Ureter (tissue), 1 donor: ENCODE data around the gene CDH13. TPM values are rescaled to one million over a fixed set of nuclear protein-coding genes. Genes with fewer than 3 reads are reported as not detected.

Experiments used
- DNase-seq: peaks from one replicate; pipeline ENCODE4 v3.0.0-alpha.2; 2020; ENCODE audit warnings: low spot score
- total RNA-seq: library from RNA; stranded (reverse); gene quantifications from one replicate; pipeline ENCODE4 v1.2.4, GENCODE V29; 2023
- donor health status: DM: yes; HTN: yes; CAD: no.

The CDH13 gene
- total RNA-seq, 1 donor from 2014 or later, result 5.9 TPM

DNA sequence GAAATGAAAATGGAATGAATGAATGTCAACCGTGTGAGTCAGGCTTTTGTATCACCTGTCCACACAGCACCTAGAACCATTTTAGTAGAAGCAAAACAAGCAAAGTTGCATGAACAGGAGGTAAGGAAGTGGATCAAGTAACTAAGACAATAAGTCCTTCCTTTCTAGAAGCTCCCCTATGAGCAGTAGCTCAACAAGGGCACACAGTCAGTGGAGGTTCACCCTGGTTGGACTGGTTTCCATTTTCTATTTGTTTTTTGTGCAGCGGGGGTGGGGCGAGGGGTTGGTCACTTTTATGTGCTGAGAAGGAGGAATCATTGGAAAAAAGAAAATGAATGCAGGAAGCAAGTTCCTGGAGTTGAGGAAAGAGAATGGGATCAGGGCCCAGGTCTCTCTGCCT, 1177.0 kb downstream of the CDH13 start:
- DNase-seq, result no peak

DNA sequence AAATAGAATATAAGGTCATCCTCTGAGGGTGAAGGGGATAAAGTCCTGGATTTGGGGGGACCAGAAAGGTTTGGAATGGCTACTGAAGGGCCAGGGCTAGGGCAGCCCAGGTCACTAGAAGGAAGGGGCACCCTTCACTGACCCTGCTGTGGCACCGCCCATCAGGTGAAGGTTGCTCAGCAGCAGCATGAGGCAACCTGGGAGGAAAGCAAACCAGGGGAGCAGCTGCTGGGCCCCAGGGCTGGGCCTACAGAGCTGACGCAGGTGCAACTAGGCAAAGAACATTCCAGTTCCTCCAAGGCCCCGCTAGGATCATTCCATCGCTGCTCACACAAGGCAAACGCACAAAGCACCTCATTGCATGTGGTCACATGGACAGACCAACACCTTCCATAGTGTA, 1177.6 kb downstream of the CDH13 start:
- no peak for DNase-seq

DNA sequence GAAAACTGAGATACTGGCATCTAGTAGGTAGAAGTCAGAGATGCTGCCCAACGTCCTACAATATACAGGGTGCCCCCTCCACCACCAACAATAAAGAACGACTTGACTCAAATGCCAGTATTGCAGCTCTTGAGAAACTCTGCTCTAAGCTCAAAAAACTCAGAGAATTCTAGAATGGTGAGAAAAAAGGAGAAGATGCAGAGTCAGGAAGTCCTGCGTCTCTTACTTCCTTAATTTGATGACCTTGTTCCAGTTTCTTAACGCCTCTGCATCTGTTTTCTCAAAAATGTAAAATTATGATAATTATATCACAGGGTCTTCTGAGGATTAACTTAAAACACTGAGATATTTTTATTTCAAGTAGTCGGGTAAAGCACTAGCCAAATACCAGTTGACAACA, 1179.3 kb downstream of the CDH13 start:
- DNase-seq, result no peak

DNA sequence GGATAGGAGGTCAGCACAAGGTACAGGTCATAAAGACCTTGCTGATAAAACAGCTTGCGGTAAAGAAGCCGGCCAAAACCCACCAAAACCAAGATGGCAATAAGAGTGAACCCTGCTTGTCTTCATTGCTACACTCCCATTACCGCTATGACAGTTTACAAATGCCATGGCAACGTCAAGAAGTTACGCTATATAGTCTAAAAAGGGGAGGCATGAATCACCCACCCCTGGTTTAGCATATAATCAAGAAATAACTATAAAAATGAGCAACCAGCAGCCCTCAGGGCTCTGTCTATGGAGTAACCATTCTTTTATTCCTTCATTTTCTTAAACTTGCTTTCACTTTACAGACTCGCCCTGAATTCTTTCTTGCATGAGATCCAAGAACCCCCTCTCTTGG, 1180.0 kb downstream of the CDH13 start:
- DNase-seq, result no peak

DNA sequence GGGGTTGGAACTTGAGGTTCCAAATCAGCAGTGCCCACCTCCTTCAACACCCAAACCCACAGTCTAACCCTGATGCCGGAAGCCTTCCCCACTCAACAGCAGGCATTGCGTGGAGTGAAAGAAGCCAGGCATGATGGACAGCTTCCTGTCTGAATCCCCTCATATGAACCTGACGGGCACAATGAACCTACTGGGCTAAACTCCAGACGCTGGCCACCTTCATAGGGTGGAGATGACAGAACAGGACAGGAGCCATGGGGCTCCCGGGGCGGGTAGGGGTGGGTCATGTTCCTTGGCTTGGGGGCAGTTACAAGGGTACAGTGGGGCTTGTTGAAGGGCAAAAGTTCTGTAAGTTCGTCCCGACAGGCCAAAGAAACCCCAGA, 1180.5 kb downstream of the CDH13 start:
- DNase-seq, result no peak

DNA sequence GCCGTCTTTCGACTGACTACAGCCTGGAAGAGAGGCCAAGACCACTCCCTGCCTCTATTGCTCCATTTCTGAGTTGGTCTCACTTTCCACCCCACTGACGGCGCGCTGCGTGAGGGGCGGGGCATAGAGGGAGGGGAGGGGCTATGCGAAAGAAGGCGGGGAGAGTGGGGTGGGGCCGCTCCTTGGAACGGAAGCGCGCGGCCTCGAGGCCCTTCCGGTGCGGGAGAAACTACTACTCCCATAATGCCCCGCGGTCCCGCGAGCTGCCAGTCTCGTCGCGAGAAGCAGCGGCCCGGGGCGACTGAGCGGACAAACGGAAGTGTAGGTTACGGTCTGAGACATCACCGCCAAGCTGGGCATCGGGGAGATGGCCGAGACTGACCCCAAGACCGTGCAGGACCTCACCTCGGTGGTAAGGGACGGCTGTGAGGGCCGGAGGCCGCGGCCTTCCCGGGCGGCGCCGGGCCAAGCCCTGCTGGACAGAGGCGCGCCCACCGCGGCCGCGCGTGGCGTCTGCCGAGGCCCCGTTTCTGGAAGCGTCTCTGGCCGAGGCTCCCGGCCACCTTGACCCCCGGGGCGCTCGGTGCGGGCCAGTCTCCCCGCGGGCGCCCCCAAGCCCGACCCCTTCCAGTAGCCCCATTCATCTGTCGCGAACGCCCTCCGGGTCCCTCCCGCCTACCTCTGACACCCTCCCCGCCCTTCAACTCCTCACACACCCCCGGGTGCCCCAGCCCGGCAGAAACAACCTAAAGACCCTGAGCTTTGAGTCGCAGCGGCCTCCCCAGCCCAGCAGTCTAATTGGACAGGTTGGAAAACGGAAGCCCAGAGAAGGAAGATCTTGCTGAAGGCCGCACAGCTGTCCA, 1181.2 kb downstream of the CDH13 start, which contains the start of gene HSBP1:
Gene HSBP1 (plus strand): TSS at position 269 of the 863 bp plus-strand sequence. CDS start 99 bp downstream, at position 368.
- peak; percentile 95 for DNase-seq

DNA sequence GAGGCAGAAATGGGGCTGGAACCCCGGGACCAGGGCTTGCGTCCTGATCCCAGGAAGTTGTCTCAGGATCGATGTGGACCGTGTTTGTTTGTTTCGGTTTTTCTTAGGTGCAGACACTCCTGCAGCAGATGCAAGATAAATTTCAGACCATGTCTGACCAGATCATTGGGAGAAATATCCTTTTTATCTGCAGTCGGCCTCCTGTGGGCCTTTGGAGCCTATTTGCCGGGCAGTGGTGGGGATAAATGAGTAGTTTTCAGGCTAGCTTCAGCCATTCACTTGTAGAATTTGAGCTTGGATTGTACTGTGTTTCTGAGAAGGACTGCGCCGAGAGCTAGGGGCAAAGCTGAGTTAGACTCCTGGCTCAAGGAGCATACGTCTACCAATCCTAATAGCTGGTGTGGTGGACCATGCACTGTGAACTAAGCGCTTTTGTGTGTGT, 1181.8 kb downstream of the CDH13 start:
- no peak for DNase-seq

DNA sequence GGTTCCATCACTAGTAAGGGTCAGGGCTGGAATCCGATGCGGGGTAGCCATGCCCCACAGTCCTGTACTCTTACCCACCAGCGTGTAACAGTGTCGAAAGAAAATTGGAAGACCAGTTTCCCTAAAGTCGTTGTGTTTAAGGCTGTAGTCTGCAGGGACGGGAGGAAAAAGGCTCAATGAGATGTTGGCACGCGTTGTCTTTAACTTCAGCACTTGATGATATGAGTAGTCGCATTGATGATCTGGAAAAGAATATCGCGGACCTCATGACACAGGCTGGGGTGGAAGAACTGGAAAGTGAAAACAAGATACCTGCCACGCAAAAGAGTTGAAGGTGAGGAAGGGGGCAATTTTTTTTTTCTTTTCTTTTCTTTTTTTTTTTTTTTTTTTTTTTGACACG, 1182.3 kb downstream of the CDH13 start:
- DNase-seq, result no peak

DNA sequence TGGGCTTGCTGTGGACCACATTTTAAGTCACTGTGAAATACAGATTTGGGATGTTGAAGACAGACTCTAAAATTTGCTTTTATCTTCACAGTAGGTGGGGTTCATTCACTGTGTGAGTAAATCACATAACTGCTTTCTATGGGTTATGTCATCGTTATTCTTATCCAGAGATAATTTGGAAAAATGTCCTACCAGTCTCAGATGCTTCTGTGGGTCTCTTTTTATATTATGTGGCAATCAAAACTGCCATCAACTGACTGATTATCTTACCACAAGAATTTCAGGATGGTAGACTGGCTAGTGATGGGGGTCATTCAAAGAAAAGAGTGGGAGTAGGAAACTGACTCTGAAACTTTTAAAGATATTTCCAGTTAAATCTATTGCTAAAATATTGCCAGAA, 1184.1 kb downstream of the CDH13 start:
- no peak for DNase-seq

DNA sequence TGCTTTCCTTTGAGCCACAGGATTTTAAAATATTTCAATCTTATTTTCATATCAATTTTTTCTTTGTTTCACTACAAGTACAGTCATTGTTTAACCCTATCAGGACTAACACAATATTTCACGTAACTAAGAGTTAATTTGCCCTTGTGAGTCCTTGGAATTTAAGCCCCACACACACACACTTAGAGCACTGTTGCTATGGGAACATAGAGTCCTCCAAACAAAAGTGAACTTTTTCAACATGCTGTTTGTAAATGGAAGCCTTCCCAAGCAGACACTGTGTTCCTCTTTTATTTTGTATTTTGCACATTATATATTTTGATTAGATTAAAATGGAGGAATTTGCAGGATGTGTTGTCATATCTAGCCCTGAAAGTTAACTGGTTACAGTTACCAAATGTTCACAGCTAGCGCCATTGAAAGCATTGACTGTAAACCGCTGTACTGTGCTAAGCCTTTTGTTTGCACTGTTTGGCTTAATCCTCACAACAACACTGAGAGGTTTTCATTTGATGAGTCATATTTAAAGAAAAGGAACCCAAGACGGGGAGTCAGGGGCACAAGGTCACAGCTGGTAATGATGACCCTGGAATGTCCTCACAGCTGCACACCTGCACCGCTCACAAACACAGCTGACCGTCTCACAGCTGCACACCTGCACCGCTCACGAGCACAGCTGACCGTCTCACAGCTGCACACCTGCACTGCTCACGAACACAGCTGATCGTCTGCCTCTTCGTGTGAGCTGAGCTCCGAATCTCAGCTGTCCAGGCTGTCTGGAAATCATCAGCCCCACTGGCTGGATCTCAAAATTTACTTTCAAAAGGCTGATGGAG, 1187.3 kb downstream of the CDH13 start:
- no peak for DNase-seq

DNA sequence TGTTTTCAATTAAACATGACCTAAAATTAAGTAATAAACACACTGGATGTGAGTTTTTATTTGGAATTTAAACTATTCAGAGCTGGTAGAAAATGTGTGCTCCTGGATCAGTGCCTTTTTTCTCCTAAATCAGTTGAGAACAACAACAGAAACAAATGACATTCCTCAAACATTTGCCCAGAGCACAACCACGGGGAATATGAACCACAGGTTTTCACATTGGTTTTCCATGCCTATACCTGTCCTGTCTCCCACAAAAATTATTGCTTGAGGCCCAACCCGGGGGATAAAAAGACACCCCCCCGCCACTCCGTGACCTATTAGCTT, 1187.9 kb downstream of the CDH13 start:
- no peak for DNase-seq

DNA sequence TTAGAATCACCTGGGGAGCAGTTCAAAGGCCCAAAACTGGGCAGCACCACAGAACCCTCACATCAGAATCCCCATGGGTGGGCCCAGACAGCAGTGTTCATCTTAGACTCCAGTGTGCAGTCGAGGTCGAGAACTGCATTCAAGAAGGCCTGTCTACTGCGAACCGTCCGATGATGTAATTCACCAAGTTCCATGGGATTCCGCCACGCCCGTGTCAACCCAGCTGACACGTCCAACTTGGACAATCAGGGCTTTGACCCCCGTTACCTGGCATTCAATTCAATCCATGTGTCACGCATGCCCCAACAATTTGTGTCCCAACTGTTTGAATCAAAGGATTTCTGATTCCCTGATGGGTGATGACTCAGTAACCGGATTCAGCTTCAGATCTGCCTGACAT, 1190.3 kb downstream of the CDH13 start:
- DNase-seq, result no peak

DNA sequence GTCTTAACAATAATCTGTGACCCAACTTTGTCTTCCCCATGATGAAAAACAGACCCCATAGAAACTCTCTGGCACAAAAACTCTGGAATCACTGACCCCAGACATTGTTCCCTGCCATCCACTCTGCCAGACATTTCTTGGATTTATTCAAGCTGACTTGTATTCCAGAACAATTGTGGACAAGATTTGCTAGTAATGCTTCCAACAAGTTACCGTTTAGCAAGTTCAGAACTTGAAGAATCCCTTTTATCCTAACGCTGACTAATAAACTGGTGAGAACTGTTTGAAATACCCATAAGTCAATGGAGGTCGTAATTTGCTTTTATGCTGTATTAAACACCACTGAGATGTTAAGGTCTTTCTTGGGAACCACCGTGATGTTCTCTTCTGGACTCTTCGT, 1191.5 kb downstream of the CDH13 start:
- DNase-seq, result no peak

DNA sequence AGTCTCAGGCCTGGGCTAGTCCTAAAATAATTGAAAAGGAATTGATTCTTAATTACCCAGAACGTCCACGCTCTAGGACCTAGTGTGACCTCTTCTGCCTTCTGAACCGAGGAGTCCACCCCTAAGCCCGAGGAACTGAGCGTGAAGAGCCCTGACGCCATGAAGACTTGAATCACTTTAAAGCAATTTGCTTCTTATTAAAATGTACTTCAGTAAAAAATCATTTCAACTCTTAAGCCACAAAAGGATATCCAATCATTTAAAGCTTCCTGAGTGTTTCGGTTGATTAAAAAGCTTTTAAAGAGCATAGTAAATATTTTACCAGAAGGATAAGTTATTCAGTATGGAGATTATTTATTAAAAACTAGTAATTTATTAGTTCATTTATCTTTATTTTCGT, 1192.6 kb downstream of the CDH13 start:
- no peak for DNase-seq

DNA sequence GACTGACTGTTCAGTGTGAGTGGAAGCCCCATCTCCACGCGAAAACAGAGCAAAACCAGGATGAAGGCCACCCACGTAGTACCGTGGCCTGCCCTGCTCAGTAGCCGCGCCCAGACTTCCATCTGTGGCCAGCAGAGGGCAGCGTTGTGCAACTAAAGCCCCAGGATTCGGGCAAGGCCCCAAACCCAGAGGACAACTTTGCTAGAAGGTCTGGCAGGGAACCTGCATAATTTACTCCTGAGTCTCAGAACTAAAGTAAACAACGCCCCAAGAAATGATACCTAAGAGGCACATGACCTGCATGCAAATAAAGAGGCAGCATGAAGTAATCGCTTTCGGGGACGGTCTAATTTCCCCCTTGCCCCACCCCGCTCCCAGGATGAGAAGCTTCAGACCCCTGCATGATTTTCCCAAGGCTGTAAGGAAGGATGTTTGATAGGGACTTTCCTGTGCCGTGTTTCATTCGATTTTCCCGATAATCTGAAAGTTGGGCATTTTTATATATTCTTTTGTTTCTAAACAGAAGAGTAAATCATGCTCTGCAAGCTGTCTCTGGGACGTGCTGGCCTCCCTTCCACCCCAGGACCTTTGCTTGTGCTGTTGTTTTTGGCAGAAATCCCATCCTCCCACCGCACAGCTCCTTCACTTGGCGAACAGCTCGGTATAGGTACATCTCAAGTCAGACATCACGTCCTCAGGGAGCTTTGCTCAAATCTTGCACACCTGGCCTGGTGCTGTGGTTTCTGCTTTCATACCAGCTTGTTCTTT, 1199.6 kb downstream of the CDH13 start:
- DNase-seq, result peak; percentile 88

DNA sequence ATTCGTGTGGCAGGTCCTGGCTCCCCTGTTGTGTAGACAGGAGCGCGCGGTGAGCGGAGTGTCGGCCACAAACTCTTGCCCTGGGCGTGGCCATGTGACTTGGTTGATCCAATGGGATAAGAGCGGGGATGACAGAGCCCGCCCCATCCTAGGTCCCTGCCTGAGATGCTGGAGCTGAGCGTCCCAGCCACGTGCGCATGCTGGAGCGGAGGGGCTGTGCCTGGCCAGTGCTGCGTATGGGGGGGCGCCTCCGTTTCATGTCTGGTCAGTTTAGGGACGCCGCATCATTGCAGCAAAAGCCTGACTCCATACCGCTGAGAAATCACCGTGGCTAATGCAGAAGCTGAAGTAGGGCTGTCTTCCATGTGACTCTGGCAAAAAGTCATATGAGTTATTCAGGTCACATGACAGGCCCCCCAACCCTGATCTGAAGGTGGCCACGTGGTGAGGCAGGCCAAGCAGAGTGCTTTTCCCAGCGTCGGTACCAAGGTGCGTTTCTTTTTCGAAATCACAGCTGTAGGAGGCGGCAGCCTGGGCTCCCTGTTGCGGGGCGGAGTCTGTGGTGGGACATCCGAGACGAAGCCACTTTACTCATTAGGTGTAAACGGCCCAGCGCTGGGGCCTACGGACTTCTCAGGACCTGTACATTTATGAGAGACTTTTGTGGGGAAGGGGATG, 1203.5 kb downstream of the CDH13 start:
- no peak for DNase-seq

DNA sequence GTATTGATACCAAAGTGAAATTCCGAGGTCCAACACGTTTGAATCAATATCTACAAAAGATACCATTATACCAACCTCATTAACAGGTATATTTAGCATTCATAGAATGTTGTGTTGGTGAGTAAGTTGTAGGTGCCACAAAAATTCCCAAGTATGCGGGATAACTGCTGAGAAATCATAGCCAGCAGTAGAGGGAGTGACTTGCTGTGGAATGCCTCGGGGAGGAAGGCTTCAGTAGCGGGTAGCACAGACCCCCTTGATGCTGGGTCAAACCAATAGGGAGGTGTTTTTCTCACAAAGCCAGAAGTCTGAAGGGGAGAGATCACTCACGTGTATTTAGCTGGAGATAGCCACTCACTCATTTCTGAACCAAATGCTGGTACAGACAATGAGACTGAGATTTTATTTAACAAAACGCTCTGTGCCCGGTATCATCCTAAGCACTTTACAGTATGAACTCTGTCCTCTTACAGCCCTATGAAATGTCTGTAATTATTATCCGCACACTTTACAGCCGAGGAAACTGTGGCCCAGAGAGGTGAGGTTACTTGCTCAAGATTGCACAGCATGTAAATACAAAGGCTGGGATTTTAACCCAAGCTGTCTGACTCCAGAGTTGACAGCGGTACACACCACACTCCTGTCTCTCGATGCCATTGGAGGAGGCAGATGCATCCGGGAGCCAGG, 1204.1 kb downstream of the CDH13 start:
- no peak for DNase-seq

DNA sequence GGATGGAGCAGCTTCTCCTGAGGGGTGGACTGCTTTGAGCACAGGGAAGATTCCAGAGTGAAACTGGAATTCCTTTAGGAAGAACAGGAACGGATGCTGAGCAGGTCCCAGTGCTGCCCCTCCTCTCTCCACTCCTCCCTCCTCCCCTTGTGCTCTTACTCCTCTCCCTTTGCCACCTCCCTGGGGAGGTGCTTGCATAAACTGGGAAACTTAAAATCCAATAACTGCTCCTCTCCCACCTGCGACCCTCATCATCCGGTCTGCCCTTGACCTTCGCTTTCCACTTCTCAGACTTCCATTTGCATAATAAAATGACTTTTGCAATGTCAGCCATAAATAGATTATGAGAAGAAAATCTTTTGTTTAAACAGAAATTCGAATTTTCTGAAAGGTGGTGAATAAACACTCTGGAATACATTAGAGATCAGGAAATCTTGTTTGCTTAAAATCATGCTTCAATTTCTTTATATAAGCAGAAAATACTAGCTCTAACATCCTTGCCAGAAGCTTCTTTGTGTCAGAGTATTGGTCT, 1204.8 kb downstream of the CDH13 start:
- DNase-seq, result no peak

DNA sequence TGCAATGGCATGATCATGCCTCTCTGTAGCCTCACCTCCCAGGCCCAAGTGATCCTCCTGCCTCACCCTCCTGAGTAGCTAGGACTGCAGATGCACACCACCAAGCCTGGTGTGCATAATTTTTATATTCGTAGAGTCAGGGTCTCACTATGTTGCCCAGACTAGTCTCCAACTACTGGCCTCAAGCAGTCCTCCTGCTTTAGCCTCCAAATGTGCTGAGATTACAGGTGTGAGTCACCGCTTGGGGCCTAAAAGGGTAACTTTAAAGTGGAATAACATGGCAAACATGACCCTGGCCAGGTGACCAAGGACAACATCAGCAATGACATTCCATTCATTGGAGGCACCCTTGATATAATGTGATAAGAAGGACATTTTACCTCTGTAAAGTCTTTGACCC, 1207.2 kb downstream of the CDH13 start:
- no peak for DNase-seq
